Measurements from ENCODE around the gene FHOD3.

DNA sequence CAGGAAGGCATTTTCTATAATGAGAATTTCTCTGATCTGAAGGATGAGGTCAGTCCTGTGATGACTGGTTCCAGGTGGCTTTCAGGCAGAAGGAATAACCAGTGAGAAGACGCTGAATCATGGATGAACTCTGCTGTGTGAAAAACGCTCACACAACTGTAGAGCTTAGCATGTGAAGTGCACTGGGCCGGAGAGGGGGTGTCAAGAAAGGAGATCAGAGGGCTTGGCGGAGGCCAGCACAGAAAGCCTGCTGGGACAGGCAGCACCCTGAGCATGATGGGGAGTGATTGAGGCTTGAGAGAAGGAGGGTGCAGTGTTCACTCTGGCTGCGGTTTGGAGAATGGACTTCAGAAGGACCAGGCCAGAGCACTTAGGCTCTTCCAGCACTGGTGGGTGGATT is 294.8 kb downstream of the FHOD3 start:
- no peak for TF ChIP-seq CTCF (conservative IDR thresholded peaks at IDR 0.05; ENCODE audit: low read depth, low read length)
- no peak for TF ChIP-seq EZH2phosphoT487 (IDR thresholded peaks at IDR 0.05; ENCODE audit: borderline replicate concordance, low read length)
- no peak for TF ChIP-seq EZH2 (IDR thresholded peaks at IDR 0.05; ENCODE audit: low read length, unreplicated experiment)
